COLO668 (cell line): Measurements from ENCODE around the gene PTGFRN.

Experiments
- DNase-seq: peaks from one replicate; lab custom pipeline; 2025; ENCODE audit not compliant: unreplicated experiment; lab: John Stamatoyannopoulos, UW

The PTGFRN gene

GRCh38 chr1:116887212-116887611 lies 22.5 kb upstream of the PTGFRN start:
- DNase-seq: no peak

GRCh38 chr1:116889380-116889779 lies 20.3 kb upstream of the PTGFRN start:
- DNase-seq: no peak

GRCh38 chr1:116891396-116892079 lies 18.2 kb upstream of the PTGFRN start:
- no peak for DNase-seq

- DNase-seq: no peak
These were observed 14.6 kb upstream of the PTGFRN start for GRCh38 chr1:116895073-116895472.

GRCh38 chr1:116899529-116899928 lies 10.2 kb upstream of the PTGFRN start:
- no peak for DNase-seq

GRCh38 chr1:116900471-116901365 lies 9.0 kb upstream of the PTGFRN start:
- no peak for DNase-seq

- no peak for DNase-seq
These were observed 7.7 kb upstream of the PTGFRN start for GRCh38 chr1:116902027-116902426.

- DNase-seq: no peak
These were observed 6.9 kb upstream of the PTGFRN start for GRCh38 chr1:116902723-116903383.

GRCh38 chr1:116904791-116905320 lies 4.9 kb upstream of the PTGFRN start:
- DNase-seq: no peak

GRCh38 chr1:116906812-116907211 lies 2.9 kb upstream of the PTGFRN start:
- no peak for DNase-seq

GRCh38 chr1:116907351-116907750 lies 2.4 kb upstream of the PTGFRN start:
- DNase-seq: no peak

- DNase-seq: no peak
These were observed 1.4 kb upstream of the PTGFRN start for GRCh38 chr1:116908266-116908665.

GRCh38 chr1:116908820-116909511 lies 750 bp upstream of the PTGFRN start:
- DNase-seq: no peak

- DNase-seq: peak; percentile 79
These were observed 867 bp downstream of the PTGFRN start for GRCh38 chr1:116910379-116911187.

- no peak for DNase-seq
These were observed 1.5 kb downstream of the PTGFRN start for GRCh38 chr1:116911188-116911553.

GRCh38 chr1:116911779-116912469 lies 2.2 kb downstream of the PTGFRN start:
- DNase-seq: no peak

- DNase-seq: no peak
These were observed 3.1 kb downstream of the PTGFRN start for GRCh38 chr1:116912846-116913245.

GRCh38 chr1:116913941-116914340 lies 4.2 kb downstream of the PTGFRN start:
- DNase-seq: no peak

GRCh38 chr1:116914667-116915066 lies 5.0 kb downstream of the PTGFRN start:
- DNase-seq: no peak
